ENCODE measurements around the gene CLNK.

- TF ChIP-seq, protein P1, sequence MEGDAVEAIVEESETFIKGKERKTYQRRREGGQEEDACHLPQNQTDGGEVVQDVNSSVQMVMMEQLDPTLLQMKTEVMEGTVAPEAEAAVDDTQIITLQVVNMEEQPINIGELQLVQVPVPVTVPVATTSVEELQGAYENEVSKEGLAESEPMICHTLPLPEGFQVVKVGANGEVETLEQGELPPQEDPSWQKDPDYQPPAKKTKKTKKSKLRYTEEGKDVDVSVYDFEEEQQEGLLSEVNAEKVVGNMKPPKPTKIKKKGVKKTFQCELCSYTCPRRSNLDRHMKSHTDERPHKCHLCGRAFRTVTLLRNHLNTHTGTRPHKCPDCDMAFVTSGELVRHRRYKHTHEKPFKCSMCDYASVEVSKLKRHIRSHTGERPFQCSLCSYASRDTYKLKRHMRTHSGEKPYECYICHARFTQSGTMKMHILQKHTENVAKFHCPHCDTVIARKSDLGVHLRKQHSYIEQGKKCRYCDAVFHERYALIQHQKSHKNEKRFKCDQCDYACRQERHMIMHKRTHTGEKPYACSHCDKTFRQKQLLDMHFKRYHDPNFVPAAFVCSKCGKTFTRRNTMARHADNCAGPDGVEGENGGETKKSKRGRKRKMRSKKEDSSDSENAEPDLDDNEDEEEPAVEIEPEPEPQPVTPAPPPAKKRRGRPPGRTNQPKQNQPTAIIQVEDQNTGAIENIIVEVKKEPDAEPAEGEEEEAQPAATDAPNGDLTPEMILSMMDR (IDR thresholded peaks at IDR 0.05), result no peak
- TF ChIP-seq POLR2A (IDR thresholded peaks at IDR 0.05), result no peak
Measured at GRCh38 chr4:10655968-10656367, 28.6 kb downstream of the CLNK start.
